Measurements from ENCODE around the gene CCDC169. TPM values are rescaled to one million over a fixed set of nuclear protein-coding genes. Genes with fewer than 3 reads are reported as not detected.

Gene CCDC169
- total and polyA plus RNA-seq, 2 donors (not counting 1 experiment from before 2014, with no cell fraction given) = 0.07 TPM; not detected in 1

GRCh38 chr13:36331280-36331679 is 33.7 kb upstream of the CCDC169 start:
- Mint-ChIP-seq H3K27ac (no peak overlapping the region), H3K4me3 (no peak overlapping the region), H3K4me1 (no peaks in the 10 kb centered on the region), H3K9me3 (ENCODE audit: insufficient read depth) (no peaks in the 10 kb centered on the region), H3K27me3 (no peaks in the 10 kb centered on the region)
- H3K27me3 ChIP-seq (replicated peaks in 1 of 4; ENCODE audit: control extremely low read depth in 1 of 4, control insufficient read depth in 3 of 4, insufficient read depth in 4 of 4, low read length in 3 of 4) = no peaks in the 10 kb centered on the region
- H3K9me3 ChIP-seq (ENCODE audit: control extremely low read depth in 1 of 3, control insufficient read depth in 2 of 3, insufficient read depth in 1 of 3, low read length in 2 of 3) = no peaks in the 10 kb centered on the region
- H4K20me1 ChIP-seq (ENCODE audit: control insufficient read depth, insufficient read depth, low read length, poor library complexity, severe bottlenecking) = peaks cover 10% of the 10 kb centered on the region
- H3K4me3 ChIP-seq (ENCODE audit: control extremely low read depth in 1 of 5, extremely low read depth in 1 of 5, insufficient read depth in 1 of 5, low read depth in 2 of 5, low read length in 4 of 5) = no peak overlapping the region
- ATAC-seq (ENCODE audit: low read depth) = no peak
- no peak for TF ChIP-seq EZH2 (IDR thresholded peaks at IDR 0.05; ENCODE audit: borderline replicate concordance, insufficient read depth, low read depth, low read length, poor library complexity, severe bottlenecking)
- TF ChIP-seq CTCF (IDR thresholded peaks at IDR 0.05) = no peak
- peaks cover 0 to 14% of the 10 kb centered on the region in 2 experiments for H3K36me3 ChIP-seq (replicated peaks in 1 of 2; ENCODE audit: control extremely low read depth in 1 of 2, control insufficient read depth in 1 of 2, extremely low read depth in 1 of 2, insufficient read depth in 2 of 2, low read length in 1 of 2)
- no peak overlapping the region for H3K4me2 ChIP-seq (replicated peaks; ENCODE audit: low read depth, low read length, poor library complexity, severe bottlenecking)
- peaks cover 9% of the 10 kb centered on the region for H3K79me2 ChIP-seq (ENCODE audit: control insufficient read depth, insufficient read depth, low read length)
- intact Hi-C loops (cut with micrococcal nuclease) = no loop called here
- no peak overlapping the region for H3K9ac ChIP-seq (ENCODE audit: low read length)
- no peak overlapping the region for H3K27ac ChIP-seq (ENCODE audit: low read length in 2 of 2)
- ChIA-PET CTCF (no interaction called here), POLR2A (no interaction called here)
- no peaks in the 10 kb centered on the region for H3K4me1 ChIP-seq (ENCODE audit: control insufficient read depth in 2 of 2, insufficient read depth in 2 of 2, low read length in 2 of 2)
- WGBS (ENCODE audit: insufficient coverage) = 83% methylated on average over 2 of the region's 4 CpGs
- H2AFZ ChIP-seq (ENCODE audit: insufficient read depth, low read depth, low read length, poor library complexity, severe bottlenecking) = no peak overlapping the region
- no peak for DNase-seq

- Histone ChIP-seq H3K27me3 (replicated peaks in 1 of 4; ENCODE audit: control extremely low read depth in 1 of 4, control insufficient read depth in 3 of 4, insufficient read depth in 4 of 4, low read length in 3 of 4) (no peaks in the 10 kb centered on the region), H3K79me2 (ENCODE audit: control insufficient read depth, insufficient read depth, low read length) (no peaks in the 10 kb centered on the region), H3K4me2 (replicated peaks; ENCODE audit: low read depth, low read length, poor library complexity, severe bottlenecking) (no peak overlapping the region), H4K20me1 (ENCODE audit: control insufficient read depth, insufficient read depth, low read length, poor library complexity, severe bottlenecking) (peaks cover 7% of the 10 kb centered on the region), H3K36me3 (replicated peaks in 1 of 2; ENCODE audit: control extremely low read depth in 1 of 2, control insufficient read depth in 1 of 2, extremely low read depth in 1 of 2, insufficient read depth in 2 of 2, low read length in 1 of 2) (peaks cover 0 to 10% of the 10 kb centered on the region in 2 experiments), H3K9ac (ENCODE audit: low read length) (no peak overlapping the region), H2AFZ (ENCODE audit: insufficient read depth, low read depth, low read length, poor library complexity, severe bottlenecking) (no peak overlapping the region), H3K4me1 (ENCODE audit: control insufficient read depth in 2 of 2, insufficient read depth in 2 of 2, low read length in 2 of 2) (no peaks in the 10 kb centered on the region), H3K4me3 (ENCODE audit: control extremely low read depth in 1 of 5, extremely low read depth in 1 of 5, insufficient read depth in 1 of 5, low read depth in 2 of 5, low read length in 4 of 5) (no peak overlapping the region), H3K9me3 (ENCODE audit: control extremely low read depth in 1 of 3, control insufficient read depth in 2 of 3, insufficient read depth in 1 of 3, low read length in 2 of 3) (no peaks in the 10 kb centered on the region), H3K27ac (ENCODE audit: low read length in 2 of 2) (no peak overlapping the region)
- POLR2A ChIA-PET = no interaction called here
- CTCF ChIA-PET = no interaction called here
- no peak overlapping the region for H3K4me3 Mint-ChIP-seq
- DNase-seq (no peak), ATAC-seq (ENCODE audit: low read depth) (no peak)
- H3K27ac Mint-ChIP-seq = no peak overlapping the region
- H3K27me3 Mint-ChIP-seq = no peaks in the 10 kb centered on the region
- intact Hi-C loops (cut with micrococcal nuclease) = no loop called here
- no peak for TF ChIP-seq EZH2 (IDR thresholded peaks at IDR 0.05; ENCODE audit: borderline replicate concordance, insufficient read depth, low read depth, low read length, poor library complexity, severe bottlenecking)
- no peak for TF ChIP-seq CTCF (IDR thresholded peaks at IDR 0.05)
- WGBS (ENCODE audit: insufficient coverage) = no CpG with 5 or more reads among the region's 4 CpGs
- no peaks in the 10 kb centered on the region for H3K4me1 Mint-ChIP-seq
- no peaks in the 10 kb centered on the region for H3K9me3 Mint-ChIP-seq (ENCODE audit: insufficient read depth)
These were observed 31.7 kb upstream of the CCDC169 start for GRCh38 chr13:36329361-36329760.

Data from B cell (primary cell).